HG02885 (cell line): ENCODE data around the gene SLC35B3.
"Not testable (repeated sequence)": the region's sequence is repeated elsewhere in the genome, so short reads cannot be mapped to it uniquely, and the experiment has no call there.

Experiments used
- ATAC-seq: cut with Tn5 transposase; IDR thresholded peaks from one replicate; pipeline ENCODE4 v1.9.1; 2021; ENCODE audit warnings: mild to moderate bottlenecking; ENCODE audit not compliant: unreplicated experiment, poor library complexity

Gene SLC35B3

DNA sequence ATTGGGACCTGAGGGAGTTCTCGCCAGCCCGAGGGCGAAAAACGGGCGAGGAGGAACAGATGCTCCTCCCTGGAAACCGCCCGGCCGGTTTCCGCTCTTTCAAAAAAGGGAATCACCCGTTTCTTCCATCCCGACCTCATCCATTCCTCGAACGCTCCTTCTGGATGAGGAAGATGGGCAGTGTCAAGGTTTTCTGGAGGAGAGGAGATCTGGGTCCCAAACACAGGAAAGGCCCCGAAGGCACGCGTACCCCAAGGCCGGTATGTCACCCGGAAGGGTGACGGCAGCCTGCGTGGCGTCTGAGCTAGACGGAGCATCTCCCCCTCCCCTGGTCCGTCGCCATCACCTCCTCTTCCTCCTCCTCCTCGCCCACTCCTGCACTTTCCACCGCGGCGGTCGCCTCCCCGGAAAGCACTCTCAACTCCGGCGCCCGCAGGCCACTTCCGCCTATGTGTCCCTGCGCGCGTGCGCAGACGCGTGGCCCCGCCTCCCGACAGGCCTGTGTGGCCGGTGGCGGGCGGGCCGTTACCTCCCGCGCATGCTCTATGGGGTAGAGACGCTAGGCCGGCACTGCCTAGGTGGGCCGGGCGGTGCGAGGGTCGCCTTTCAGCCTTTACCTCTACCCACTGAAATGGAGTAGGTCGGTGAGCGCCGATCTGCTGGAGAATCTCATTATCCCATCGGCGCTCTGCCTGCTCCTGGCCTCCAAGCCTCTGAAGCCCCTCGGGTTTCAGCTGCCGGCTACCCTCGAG lies at the start of gene SLC35B3:
Gene SLC35B3 (minus strand): TSS at position 453 of the 752 bp plus-strand sequence.
- peak; percentile 96 for ATAC-seq

- ATAC-seq, result no peak
Measured at GRCh38 chr6:8483650-8484049, 48.3 kb upstream of the SLC35B3 start.

DNA sequence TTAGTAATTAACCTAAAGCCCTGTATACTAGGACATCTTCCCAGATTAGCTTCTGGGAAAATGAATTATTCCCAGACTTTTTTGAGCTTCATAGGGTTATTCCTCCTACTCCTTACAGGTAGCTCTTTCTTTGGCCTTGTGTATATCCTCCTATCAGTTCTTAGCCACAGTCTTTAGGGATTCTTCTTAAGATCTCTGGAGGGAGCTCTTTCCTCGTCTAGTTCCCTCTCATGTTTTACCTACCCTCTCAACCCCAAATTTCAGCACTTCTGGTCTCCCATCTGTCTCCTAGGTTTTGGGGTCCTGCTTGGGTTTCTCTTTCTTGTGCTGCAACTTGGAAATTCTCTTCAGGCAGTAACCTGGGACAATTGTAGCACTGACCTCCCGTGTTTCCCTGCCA lies 46.4 kb upstream of the SLC35B3 start:
- ATAC-seq, result peak; percentile 51

GRCh38 chr6:8478418-8478817 lies 43.1 kb upstream of the SLC35B3 start:
- no peak for ATAC-seq

- no peak for ATAC-seq
Measured at GRCh38 chr6:8476656-8477055, 41.3 kb upstream of the SLC35B3 start.

- no peak for ATAC-seq
Measured at GRCh38 chr6:8468552-8469356, 33.4 kb upstream of the SLC35B3 start.

GRCh38 chr6:8462694-8463093 lies 27.3 kb upstream of the SLC35B3 start:
- ATAC-seq, result no peak

DNA sequence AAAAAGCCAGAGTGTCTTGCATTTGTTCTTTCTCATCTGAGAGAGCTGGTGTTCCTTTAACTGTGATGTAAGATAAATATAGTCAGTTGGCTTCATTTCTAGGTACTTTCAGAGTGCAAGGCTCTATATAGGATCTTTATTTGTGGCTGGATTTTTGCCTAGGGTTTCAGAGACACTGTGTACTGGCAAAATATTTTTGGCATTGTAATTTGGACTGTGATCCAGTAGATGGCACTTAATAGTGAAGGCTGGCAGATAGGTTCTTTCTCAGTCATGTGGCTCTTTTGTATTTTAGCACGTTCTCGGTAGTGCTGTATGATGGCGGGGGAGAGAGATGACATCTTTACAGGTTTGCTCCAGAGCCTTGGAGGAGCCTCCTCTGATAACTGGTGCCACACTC lies 26.8 kb upstream of the SLC35B3 start:
- no peak for ATAC-seq

DNA sequence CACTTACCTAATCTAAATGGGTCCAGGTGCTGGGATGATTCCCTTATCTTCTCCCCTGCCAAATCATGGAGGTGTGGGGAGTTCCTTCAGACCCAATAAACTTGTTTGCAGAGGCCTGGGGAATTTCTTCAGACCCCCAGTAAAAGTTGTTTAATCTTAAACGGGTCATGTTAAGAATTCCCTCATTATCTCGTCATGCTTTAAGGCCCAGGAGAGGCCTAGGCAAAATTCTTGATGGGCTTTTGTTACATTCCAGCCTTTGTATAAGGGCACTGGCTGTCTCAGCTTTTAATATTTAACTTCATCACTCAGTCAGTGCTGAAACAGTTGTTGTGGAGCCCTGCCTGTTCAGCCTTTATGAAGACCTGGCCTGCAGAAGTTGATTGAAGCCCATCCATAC lies 11.0 kb upstream of the SLC35B3 start:
- no peak for ATAC-seq

- not testable (repeated sequence) for ATAC-seq
Measured at GRCh38 chr6:8445930-8446329, 10.6 kb upstream of the SLC35B3 start.

DNA sequence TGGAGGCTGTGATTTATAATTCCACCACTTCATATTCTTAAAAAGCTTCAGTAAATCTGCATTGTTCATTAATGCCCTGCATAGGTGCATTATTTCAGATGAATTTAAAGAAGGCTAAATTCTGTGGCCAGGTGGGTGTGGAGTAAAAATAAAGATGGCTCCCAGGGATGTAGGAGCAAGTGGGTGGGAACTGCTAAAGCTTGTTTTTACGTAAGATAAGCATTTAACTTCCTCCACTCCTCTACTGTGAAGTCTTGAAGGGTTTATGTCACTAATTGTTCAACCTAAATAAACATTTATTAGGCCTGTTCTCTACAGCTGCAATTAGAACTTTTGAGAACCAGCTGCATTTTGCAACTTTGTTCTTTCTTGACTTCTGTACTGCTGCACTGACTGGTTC lies 6.8 kb upstream of the SLC35B3 start:
- ATAC-seq, result no peak

DNA sequence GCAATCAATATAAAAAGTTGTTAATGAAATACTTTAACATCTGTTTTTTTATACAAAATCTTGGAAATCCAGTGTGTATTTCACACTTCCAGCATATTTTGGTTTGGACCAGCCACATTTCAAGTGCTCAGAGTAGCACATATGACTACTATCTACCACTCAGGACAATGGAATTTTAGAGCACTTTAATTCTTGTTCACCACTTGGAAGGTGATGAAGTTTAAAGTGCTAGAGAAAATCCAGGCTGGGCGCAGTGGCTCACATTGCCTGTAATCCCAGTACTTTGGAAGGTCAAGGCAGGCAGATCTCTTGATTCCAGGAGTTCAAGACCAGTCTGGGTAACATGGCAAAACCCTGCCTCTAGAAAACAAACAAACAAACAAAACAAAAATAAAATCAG lies 6.1 kb upstream of the SLC35B3 start:
- no peak for ATAC-seq

DNA sequence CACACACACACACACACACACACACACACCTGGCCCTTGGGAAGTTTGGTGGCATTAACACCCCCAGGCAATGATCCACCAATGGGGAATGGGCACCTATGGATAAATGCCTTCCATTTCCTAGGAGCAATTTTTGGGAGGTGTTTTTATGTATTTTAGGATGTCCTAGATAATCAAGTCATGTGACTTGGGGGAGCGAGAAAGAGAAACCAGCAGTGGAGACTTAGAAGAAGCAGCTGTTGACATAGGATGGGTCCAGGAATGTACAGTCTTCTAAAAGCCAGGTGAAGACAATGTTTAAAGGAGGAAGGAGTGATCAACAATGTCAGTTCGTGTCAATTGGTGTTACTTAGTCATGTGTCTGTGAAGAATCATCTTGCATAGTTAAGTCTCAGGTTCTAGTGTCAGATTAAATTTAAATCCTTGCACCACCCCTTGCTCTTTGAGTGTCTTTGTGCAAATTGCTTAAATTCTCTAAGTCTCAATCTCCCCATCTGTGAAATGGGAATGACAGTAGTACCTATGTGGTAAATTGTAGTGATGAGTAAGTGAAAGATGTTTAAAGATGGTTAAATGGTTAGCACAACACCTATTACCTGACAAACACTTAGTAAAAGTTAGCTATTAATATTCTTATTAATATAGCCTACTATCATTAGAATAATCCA lies 4.4 kb upstream of the SLC35B3 start:
- ATAC-seq, result no peak

- ATAC-seq, result no peak
Measured at GRCh38 chr6:8437813-8438212, 2.5 kb upstream of the SLC35B3 start.

- ATAC-seq, result no peak
Measured at GRCh38 chr6:8436966-8437365, 1.6 kb upstream of the SLC35B3 start.

DNA sequence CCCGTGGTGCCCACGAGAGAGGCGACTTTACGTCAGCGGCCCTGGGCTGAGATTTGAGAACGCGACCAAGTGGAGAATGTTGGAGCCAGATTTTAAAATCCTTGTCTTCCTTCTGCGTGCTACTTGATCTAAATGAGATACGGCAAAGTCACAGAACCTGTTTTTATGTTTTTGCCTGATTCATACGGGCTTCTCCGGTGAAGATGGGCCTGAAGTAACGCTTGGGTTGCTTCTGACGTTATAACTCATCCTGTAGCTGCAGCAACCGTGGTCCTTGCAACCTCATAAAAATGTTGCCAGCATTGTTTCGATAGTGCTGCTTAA lies 462 bp upstream of the SLC35B3 start:
- no peak for ATAC-seq

- ATAC-seq, result peak; percentile 24
Measured at GRCh38 chr6:8434727-8435092, 635 bp downstream of the SLC35B3 start.

DNA sequence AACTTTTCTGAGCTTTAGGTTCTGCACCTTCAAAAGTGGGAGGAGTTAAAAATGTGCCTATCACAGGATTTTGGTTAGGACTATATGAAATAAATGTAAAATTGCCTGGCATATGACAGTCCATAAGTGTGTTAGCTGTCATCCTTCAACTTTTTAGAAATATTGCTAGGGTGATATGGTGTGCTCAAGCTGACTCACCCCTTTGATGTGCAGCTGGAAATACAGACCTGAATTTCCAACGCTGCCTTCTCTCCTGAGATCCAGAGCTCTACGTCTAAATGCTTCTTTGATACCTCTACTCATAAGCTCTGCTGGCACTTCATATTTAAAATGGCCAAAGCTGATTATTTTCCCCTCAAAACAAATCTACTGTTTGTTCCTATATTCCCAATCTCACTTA lies 2.7 kb downstream of the SLC35B3 start:
- ATAC-seq, result no peak

DNA sequence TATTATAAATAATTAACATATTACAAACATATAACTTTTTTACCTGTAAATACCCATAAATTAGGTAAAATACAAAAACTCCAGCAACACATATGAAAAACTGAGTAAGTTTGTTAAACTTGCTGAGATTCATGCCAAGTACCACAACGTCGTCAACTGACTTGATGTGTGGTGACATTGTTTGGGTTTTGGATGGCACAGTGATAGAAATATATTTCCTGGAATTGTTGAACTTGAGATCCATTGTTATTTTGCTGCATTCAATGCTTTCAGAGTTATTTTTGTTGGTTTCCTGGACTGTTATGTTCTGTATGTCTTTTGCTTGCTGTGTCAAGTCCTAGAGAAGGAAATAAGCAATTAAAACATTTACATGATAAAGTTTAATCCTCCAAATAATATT lies 5.5 kb downstream of the SLC35B3 start:
- ATAC-seq, result no peak

GRCh38 chr6:8426544-8426943 lies 8.8 kb downstream of the SLC35B3 start:
- ATAC-seq, result not testable (repeated sequence)

DNA sequence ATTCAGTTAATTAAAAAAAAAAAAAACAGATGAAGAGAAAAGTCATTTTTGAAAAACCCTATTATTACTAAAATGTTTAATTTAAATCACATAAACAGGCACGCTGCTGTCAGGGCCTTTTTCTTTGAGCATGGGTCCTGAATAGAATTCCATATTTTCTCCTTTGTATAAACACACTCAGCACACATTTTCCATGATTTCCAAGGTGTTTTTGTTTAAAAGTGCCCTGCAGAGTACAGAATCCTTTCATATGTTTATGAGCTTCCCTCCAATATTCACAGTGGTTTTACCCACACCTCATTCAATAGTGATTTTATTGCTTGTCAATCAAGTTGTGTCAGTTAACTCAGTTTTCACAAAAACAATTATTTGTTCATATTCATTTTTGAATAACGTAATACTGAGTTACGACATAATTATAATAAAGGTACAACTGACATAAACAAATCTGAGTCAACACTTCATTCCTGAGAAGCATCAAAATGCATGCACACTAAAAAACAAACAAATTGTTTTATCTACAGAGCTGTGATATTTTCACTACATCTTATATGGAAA lies 15.2 kb downstream of the SLC35B3 start:
- no peak for ATAC-seq
